MG63 (cell line): ENCODE measurements around the gene IL1A. TPM values are rescaled to one million over a fixed set of nuclear protein-coding genes. Genes with fewer than 3 reads are reported as not detected.
"Not testable (repeated sequence)": the region's sequence is repeated elsewhere in the genome, so short reads cannot be mapped to it uniquely, and the experiment has no call there.

ENCODE experiments used
- DNase-seq: peaks from one replicate; pipeline ENCODE4 v3.0.0-alpha.2; 2020
- H3K27me3 ChIP-seq: fragments of 250-450 bp; sonication (Bioruptor Pico); 2 replicates; pipeline ENCODE4 v1.5.1; 2020; ENCODE audit warnings: mild to moderate bottlenecking, moderate library complexity
- H3K36me3 ChIP-seq: fragments of 250-450 bp; sonication (Bioruptor Pico); 2 replicates; pipeline ENCODE4 v1.5.1; 2020; ENCODE audit warnings: mild to moderate bottlenecking, moderate library complexity
- H3K4me3 ChIP-seq: fragments of 250-450 bp; sonication (Bioruptor Pico); 2 replicates; pipeline ENCODE4 v1.5.1; 2020; ENCODE audit warnings: mild to moderate bottlenecking, moderate library complexity
- H3K9me3 ChIP-seq: fragments of 250-450 bp; sonication (Bioruptor Pico); 2 replicates; pipeline ENCODE4 v1.5.1; 2020; ENCODE audit warnings: mild to moderate bottlenecking, moderate library complexity
- total RNA-seq: library from RNA; depleted of rRNA; stranded (reverse); fragments of >200 nt; shearing (Covaris generic); gene quantifications from 2 replicates; pipeline ENCODE4 v1.2.3, GENCODE V29; 2014; ENCODE audit warnings: low replicate concordance; rRNA removed

Gene IL1A, protein sequence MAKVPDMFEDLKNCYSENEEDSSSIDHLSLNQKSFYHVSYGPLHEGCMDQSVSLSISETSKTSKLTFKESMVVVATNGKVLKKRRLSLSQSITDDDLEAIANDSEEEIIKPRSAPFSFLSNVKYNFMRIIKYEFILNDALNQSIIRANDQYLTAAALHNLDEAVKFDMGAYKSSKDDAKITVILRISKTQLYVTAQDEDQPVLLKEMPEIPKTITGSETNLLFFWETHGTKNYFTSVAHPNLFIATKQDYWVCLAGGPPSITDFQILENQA
- 2.1 TPM in 1 of 2 replicates, not detected in the other for total RNA-seq

DNA sequence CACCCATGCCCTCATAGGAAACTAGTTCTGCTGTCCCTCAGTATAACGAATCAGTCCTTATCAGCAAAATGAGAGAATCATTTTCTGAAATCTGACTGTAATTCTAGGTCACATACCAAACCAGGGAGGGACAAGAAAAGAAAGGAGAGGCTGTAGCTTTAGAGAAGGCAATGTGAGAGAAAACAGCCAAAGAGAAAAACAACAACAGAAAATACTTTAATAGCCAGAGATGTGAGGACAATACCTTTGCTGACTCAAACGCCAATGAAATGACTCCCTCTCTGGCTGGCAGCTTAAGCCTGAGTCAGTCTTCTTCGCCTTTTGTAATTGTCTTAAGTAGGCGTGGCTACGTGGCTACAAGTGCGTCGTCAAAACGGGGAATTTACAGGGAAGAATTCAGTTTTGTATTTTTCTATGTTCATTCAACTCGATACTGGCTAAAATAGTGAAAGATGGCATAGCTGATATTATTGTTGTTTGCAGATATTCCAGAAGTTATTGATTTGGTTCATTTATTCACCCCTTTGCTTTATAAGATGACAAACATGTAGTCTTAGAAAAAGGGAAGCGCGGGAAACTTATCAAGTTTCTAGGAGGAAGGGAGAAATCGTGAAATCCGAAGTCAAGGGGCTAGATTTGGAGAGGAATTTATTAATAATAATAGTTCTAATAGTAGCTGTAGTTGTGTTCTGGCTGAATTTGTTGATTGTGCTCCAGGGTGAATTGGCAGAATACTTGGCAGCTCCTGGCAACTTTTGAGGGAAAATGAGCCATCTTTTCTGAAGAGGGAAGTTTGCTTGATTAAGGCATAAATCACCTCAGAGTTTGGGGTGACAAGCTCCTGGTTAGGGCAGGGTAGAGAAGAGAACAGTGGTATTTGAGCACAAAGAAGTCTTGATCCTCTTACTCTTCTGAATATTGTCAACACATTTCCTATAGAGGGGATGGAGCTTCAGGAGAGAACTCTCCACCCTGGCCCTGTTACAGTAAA is at the start of gene IL1A:
Gene IL1A, minus strand, starts transcription at position 295 of the 991 bp plus-strand sequence. CDS start 723 bp downstream, outside the sequence.
- DNase-seq: peak; percentile 66
- H3K4me3 ChIP-seq: peak within 1 kb of the TSS; percentile 7; the same call in 1 of the 2 replicates

DNA sequence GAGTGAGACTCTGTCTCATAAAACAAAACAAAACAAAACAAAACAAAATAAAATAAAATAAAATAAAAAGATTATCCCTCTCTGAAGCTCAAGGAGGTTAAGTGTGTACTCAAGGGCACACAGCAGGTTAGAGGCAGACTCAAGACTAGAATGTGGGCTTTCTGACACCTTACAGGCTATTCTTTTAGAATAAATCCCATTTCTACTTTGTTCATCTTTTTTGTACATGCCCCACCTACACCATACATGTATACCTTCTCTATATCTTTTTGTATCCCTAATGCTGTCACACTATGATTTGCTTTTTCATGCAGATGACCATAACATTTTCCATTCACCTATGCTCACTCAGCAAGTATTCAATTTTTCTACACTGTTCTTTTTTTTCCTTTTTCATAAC is 49.7 kb upstream of the IL1A start:
- no peaks in the 10 kb centered on the region for H3K27me3 ChIP-seq

More for the DNA sequence above, at the start of gene IL1A:
- Histone ChIP-seq H3K9me3 (no peaks in the 10 kb centered on the region), H3K36me3 (peaks cover 3% of the 10 kb centered on the region; the same call in 1 of the 2 replicates), H3K27me3 (no peaks in the 10 kb centered on the region)

DNA sequence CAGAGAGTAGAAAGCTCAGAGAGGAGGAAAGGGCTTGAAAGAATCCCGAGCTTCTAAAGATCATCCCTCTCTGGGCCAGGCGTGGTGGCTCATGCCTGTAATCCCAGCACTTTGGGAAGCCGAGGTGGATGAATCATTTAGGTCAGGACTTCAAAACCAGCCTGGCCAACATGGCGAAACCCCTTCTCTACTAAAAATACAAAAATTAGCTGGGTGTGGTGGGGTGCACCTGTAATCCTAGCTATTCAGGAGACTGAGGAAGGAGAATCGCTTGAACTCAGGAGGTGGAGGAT is 49.3 kb upstream of the IL1A start:
- not testable (repeated sequence) for H3K27me3 ChIP-seq, H3K9me3 ChIP-seq, H3K4me3 ChIP-seq, DNase-seq
- peaks cover 54% of the 10 kb centered on the region for H3K36me3 ChIP-seq

More for the DNA sequence above, 49.7 kb upstream of the IL1A start:
- H3K36me3 ChIP-seq: peaks cover 54% of the 10 kb centered on the region
- DNase-seq: no peak
- no peaks in the 10 kb centered on the region for H3K9me3 ChIP-seq
- H3K4me3 ChIP-seq: peak overlapping the region; percentile 4; the same call in 1 of the 2 replicates

DNA sequence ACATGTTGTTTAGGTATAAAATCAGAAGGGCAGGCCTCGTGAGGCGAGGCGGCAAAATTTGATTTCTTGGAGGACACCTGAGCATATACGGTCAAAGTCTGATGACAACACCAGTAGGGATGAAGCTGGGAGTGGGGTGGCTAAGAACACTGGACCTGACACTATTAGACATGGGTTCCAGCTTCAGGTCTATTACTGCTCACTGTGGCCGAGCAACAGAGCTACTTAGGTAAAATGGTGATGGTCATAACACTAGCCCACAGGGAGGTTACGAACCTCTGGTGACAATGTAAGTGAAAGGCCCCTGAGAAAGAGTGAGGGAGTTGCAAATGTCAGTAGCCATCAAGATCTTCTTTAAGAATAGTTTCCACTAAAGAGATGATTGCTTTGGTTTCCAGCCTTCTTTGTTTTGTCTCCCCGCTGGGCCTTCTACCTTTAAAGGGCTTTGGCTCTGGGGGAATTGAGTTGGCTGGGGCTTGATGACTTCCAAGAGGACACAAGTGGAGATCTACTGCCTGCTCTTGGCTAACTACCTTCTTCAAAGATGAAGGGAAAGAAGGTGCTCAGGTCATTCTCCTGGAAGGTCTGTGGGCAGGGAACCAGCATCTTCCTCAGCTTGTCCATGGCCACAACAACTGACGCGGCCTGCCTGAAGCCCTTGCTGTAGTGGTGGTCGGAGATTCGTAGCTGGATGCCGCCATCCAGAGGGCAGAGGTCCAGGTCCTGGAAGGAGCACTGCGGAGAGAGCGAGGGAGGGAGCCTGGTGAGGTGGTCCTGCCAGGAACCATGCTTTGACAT is 48.7 kb upstream of the IL1A start:
- no peak overlapping the region for H3K4me3 ChIP-seq
- H3K36me3 ChIP-seq: peaks cover 54% of the 10 kb centered on the region
- no peak for DNase-seq
- no peaks in the 10 kb centered on the region for H3K9me3 ChIP-seq
- H3K27me3 ChIP-seq: no peaks in the 10 kb centered on the region

DNA sequence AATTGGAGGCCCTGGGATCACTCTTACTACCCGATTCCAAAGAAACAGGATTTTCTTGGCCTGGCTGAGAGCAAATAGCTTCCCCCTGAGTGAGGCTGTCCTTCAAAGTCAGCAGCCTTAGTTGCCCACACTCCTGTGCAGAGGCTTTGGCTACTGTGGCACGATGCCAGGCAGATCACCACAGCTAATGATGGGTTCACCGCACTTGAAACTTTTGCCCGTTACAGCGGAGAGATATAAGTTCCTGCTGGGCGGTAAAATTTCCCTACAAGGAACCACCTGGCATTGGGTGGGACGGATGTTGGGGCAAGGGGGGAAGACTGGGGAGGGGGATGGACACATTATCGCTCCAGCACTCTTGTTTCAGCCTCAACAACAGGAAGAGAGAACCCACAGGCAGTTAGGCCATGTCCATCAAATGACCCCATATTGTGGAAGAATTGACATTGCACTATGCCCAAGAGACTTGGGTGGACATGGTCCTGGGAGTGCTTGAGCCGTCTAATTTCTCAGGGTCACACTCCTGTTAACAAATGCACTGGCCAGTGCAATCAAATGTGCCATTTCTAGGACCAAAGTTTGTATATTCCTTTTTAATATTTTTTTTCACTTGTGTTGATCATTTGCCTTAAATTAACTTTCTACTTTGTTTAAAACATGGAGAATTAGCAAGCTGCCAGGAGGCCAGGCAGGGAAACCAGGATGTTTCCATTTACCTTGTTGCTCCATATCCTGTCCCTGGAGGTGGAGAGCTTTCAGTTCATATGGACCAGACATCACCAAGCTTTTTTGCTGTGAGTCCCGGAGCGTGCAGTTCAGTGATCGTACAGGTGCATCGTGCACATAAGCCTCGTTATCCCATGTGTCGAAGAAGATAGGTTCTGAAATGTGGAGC is 47.9 kb upstream of the IL1A start:
- H3K9me3 ChIP-seq: no peaks in the 10 kb centered on the region
- no peak overlapping the region for H3K4me3 ChIP-seq
- peaks cover 54% of the 10 kb centered on the region for H3K36me3 ChIP-seq
- DNase-seq: no peak
- no peaks in the 10 kb centered on the region for H3K27me3 ChIP-seq

DNA sequence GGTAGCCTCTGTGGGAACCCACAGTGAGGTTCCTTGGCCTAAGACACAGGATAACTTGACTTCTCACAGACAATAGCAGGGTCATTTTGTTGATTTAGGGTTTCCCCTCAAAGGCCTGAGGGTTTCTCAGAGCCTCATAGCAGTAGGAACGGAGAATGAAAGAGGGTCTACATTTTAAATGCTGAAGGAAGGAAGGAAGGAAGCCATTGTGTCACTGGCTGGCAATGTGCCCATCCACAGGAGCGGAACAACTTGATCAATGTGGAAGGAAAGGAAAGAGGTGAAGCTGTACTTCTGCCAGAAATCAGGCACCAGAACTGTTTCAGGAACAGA is 47.2 kb upstream of the IL1A start:
- H3K27me3 ChIP-seq: no peaks in the 10 kb centered on the region
- H3K4me3 ChIP-seq: no peak overlapping the region
- peaks cover 54% of the 10 kb centered on the region for H3K36me3 ChIP-seq
- DNase-seq: no peak
- no peaks in the 10 kb centered on the region for H3K9me3 ChIP-seq

DNA sequence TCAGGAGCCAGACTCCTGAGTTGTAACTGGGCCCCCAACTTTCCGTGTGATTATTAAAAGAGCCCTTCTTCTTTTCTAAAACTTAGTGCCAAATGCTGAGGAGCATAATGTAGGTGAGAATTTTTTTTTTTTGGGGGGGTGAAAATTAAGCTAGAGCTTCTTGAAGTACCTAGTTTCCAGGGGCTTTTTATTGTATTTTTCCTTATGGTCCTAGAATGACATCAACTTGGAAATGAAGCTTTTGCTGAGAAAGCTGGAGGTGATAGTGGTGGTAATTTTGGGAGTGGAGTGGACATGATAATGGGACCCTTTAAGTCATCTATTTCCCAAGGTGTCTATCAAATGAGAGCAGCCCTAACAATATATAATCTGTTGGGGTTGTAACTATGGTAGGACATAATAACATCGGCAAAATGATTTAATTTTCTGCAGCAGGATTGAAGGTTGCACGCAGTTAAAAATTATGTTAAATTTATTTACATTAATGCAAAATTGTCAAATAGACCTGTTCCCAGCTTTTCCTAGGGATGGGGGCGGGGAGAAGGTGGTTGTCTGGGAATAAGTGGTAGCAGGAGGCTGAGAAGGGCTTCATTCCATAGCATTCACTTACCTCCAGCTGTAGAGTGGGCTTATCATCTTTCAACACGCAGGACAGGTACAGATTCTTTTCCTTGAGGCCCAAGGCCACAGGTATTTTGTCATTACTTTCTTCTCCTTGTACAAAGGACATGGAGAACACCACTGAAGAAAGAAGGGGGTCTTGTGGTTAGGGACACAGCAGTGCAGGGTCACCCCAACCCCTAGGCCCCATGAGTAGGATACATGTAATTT is 46.6 kb upstream of the IL1A start:
- no peak for DNase-seq
- no peaks in the 10 kb centered on the region for H3K27me3 ChIP-seq
- H3K4me3 ChIP-seq: no peak overlapping the region
- H3K9me3 ChIP-seq: no peaks in the 10 kb centered on the region
- peaks cover 54% of the 10 kb centered on the region for H3K36me3 ChIP-seq

DNA sequence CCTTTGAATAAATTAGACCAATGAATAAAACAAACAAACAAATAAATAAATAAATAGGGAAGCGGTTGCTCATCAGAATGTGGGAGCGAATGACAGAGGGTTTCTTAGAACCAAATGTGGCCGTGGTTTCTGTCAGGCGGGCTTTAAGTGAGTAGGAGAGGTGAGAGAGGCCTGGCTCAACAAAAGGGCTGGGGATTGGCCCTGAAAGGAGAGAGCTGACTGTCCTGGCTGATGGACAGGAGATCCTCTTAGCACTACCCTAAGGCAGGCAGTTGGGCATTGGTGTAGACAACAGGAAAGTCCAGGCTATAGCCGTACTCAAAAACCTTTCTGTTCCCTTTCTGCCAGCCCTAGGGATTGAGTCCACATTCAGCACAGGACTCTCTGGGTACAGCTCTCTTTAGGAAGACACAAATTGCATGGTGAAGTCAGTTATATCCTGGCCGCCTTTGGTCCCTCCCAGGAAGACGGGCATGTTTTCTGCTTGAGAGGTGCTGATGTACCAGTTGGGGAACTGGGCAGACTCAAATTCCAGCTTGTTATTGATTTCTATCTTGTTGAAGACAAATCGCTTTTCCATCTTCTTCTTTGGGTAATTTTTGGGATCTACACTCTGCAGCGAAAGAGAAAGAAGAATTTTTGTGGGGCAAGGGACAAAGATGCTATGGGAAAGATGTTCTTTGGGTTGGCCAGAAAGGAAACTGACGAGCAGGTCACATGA is 45.8 kb upstream of the IL1A start:
- H3K9me3 ChIP-seq: no peaks in the 10 kb centered on the region
- peaks cover 49% of the 10 kb centered on the region for H3K36me3 ChIP-seq
- H3K4me3 ChIP-seq: no peak overlapping the region
- DNase-seq: no peak
- H3K27me3 ChIP-seq: no peaks in the 10 kb centered on the region

DNA sequence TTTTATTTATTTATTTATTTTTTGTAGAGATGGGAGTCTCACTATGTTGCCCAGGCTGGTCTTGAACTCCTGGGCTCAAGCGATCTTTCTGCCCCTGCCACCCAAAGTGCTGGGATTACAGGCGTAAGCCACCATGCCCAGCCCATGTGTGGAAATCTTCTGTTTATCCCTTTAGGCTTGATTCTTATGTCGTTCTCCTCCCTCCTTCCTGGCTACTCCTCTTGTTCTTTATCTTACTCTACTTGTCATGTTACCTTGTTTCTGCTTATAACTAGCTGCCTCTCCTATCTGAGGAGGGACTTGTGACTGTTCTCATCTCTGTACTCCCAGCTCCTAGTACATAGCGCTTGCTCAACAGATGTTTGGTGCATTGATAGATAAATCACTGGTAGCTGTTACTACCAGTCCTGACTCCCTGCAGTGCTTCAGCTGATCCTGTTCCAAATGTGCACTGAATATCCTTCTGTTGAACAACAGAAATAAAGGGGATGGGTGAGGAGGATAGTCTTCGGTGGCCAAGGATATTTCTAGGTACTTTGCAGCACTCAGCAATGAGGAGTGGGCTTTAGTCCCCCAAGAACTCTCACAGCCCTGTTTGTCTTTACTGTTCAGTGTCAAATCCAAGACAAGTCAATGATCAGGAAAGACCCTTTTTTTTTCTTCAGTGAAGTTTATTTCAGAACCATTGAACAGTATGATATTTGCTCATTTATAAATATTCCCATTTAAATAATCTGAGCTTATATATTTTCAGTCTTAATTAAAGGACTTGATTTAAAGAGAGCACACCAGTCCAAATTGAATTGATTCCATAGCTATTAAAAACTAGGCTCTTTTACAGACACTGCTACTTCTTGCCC is 45.0 kb upstream of the IL1A start:
- no peaks in the 10 kb centered on the region for H3K27me3 ChIP-seq
- no peaks in the 10 kb centered on the region for H3K9me3 ChIP-seq
- peaks cover 45% of the 10 kb centered on the region for H3K36me3 ChIP-seq
- no peak overlapping the region for H3K4me3 ChIP-seq
- no peak for DNase-seq

DNA sequence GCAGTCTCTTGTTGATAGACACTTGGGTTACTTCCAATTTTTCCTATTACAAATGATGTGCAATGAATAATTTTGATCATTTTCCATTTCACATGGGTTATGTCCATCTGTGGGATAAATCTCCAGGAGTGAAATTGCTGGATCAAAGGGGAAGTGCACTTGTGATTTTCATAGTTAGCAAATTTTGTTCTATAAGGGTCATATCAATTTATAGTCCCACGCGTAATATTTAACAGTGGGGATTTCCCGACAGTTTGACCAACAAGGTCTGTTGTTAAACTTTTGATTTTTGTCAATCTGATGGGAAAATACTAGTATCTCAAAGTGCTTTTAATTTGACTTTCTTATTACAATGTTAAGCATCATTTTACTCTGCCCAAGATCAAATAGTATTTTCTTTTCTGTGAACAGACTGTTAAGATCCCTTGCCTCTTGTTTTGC is 44.0 kb upstream of the IL1A start:
- Histone ChIP-seq H3K27me3 (no peaks in the 10 kb centered on the region), H3K9me3 (no peaks in the 10 kb centered on the region), H3K4me3 (no peak overlapping the region), H3K36me3 (peaks cover 34% of the 10 kb centered on the region)
- no peak for DNase-seq

DNA sequence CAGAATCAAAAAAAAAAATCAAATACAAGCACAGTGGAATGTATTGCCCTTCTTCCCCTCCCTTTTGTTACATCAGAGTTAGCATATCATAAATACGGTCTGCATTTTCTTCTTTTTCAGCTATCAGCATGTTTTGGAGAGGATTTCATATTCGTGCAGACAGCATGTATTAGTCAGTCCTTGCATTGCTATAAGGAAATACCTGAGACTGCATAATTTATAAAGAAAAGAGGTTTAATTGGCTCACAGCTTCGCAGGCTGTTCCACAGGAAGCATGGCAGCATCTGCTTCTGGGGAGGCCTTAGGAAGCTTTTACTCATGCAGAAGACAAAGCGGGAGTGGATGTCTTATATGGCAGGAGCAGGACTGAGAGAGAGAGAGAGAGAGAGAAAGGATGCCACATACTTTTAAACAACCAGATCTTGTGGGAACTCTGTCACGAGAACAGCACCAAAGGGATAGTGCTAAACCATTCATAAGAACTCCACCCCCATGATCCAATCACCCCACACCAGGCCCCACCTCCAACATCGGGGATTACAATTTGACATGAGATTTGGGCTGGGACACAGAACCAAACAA is 43.4 kb upstream of the IL1A start:
- Histone ChIP-seq H3K4me3 (no peak overlapping the region), H3K27me3 (no peaks in the 10 kb centered on the region), H3K36me3 (peaks cover 28% of the 10 kb centered on the region), H3K9me3 (no peaks in the 10 kb centered on the region)
- DNase-seq: no peak

DNA sequence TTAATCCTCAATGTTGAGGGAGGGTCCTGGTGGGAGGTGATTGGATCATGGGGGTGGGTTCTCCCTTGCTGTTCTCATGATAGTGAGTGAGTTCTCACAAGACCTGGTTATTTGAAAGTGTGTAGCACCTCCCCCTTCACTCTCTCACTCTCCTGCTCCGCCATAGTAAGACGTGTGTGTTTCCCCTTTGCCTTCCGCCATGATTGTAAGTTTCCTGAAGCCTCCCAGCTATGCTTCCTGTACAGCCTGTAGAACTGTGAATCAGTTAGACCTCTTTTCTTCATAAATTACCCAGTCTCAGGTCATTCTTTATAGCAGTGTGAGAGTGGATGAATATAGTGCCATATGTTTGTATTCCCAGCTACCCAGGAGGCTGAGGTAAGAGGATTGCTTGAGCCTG is 42.7 kb upstream of the IL1A start:
- Histone ChIP-seq H3K27me3 (no peaks in the 10 kb centered on the region), H3K4me3 (no peak overlapping the region), H3K36me3 (peaks cover 21% of the 10 kb centered on the region), H3K9me3 (no peaks in the 10 kb centered on the region)
- DNase-seq: no peak

DNA sequence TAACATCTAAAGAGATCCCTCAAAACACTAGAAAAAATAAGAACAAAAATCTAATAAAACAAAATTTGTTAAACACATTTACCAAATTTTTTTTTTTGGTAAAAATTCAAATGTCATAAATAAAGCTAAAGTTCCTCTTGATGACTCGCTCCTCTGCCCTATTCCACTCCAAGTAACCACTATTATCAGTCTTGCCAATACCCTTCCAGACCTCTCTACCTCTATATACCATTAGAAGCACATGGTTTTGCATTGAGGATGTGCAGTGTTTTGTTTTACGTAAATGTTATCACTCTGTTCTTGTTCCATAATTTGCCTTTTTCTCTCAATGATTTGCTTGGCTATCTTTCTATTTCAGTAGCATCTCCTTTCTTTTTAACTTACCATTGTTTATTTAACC is 41.4 kb upstream of the IL1A start:
- Histone ChIP-seq H3K4me3 (no peak overlapping the region), H3K27me3 (no peaks in the 10 kb centered on the region), H3K9me3 (no peaks in the 10 kb centered on the region), H3K36me3 (peaks cover 9% of the 10 kb centered on the region)
- DNase-seq: no peak

DNA sequence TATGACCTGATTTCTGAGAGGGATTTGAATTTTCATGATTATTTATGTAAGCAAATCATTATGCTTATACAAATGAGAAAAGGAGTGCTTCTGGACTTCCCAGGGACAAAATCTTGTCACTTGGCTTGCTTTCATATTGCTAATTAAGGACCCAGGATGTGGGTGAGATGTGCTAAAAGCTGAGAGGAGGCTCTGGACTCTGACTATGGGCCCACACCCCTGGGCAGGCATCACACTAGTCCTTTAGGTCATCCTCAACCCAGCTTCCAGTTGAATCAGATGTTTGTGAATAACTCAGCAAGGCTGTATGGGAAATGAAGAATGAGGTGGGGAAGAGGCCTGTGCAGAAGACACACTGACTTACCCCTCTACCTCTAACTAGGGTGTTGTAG is 40.4 kb upstream of the IL1A start:
- H3K36me3 ChIP-seq: no peaks in the 10 kb centered on the region; the same call in none of the 2 replicates
- peak; percentile 34 for DNase-seq

More for the DNA sequence above, 40.4 kb upstream of the IL1A start:
- H3K4me3 ChIP-seq: no peak overlapping the region
- no peaks in the 10 kb centered on the region for H3K27me3 ChIP-seq
- no peaks in the 10 kb centered on the region for H3K9me3 ChIP-seq
